ENCODE results near the gene DCTN2. TPM values are rescaled to one million over a fixed set of nuclear protein-coding genes. Genes with fewer than 3 reads are reported as not detected.
A peak's percentile ranks its signal among the peaks of the same experiment; 100 is the strongest.
"Not testable (repeated sequence)": the region's sequence is repeated elsewhere in the genome, so short reads cannot be mapped to it uniquely, and the experiment has no call there.

The DCTN2 gene
- total and polyA plus RNA-seq, 4 experiments from 2014 or later = 67.4 to 86.2 (median 70.0) TPM

GRCh38 chr12:57517187-57517586 is 29.8 kb downstream of the DCTN2 start:
- H3K4me3 Mint-ChIP-seq = peak overlapping the region in 1 of 8 donors; percentile 62
- ChIA-PET CTCF (ENCODE audit: partially characterized antibody) (interaction anchor here (1.0 to 2.4 kb wide), 3 partner anchors 40 to 59 kb away, joined by 3 to 11 read pairs (median 3); no protein-coding TSS in a partner anchor), POLR2A (ENCODE audit: partially characterized antibody) (interaction anchor here (1.0 to 3.7 kb wide), 3 partner anchors 16 to 40 kb away, joined by 3 to 12 read pairs (median 10); partner anchors contain the start of gene ARHGAP9)
- Histone ChIP-seq H3K4me1 (ENCODE audit: insufficient read depth, low read length) (peaks cover 41% of the 10 kb centered on the region), H3K27ac (ENCODE audit: low read depth, low read length) (no peak overlapping the region), H3K36me3 (ENCODE audit: insufficient read depth, low read length) (peaks cover 51% of the 10 kb centered on the region), H3K9me3 (ENCODE audit: control insufficient read depth in 1 of 2, low read length in 2 of 2) (no peaks in the 10 kb centered on the region), H3K27me3 (ENCODE audit: insufficient read depth, low read length) (no peaks in the 10 kb centered on the region), H3K4me3 (ENCODE audit: low read length in 2 of 2) (no peak overlapping the region)
- peak overlapping the region in 5 of 7 donors; percentile 43 to 99 (median 65) for H3K27ac Mint-ChIP-seq
- H3K36me3 Mint-ChIP-seq = peaks cover 46 to 72% of the 10 kb centered on the region in 2 donors
- H3K4me1 Mint-ChIP-seq = peaks cover 21 to 52% (median 30%) of the 10 kb centered on the region in 4 donors
- intact Hi-C loops (cut with micrococcal nuclease) = no loop called here
- peaks cover 0 to 2% of the 10 kb centered on the region in 2 donors for H3K27me3 Mint-ChIP-seq
- H3K9me3 Mint-ChIP-seq = peaks cover 0 to 3% (median 0%) of the 10 kb centered on the region in 8 donors
- no peak for DNase-seq

GRCh38 chr12:57516617-57517153 is 30.3 kb downstream of the DCTN2 start:
- Histone ChIP-seq H3K36me3 (ENCODE audit: insufficient read depth, low read length) (peaks cover 56% of the 10 kb centered on the region), H3K27me3 (ENCODE audit: insufficient read depth, low read length) (no peaks in the 10 kb centered on the region), H3K4me3 (ENCODE audit: low read length in 2 of 2) (no peak overlapping the region), H3K27ac (ENCODE audit: low read depth, low read length) (no peak overlapping the region), H3K4me1 (ENCODE audit: insufficient read depth, low read length) (peaks cover 36% of the 10 kb centered on the region), H3K9me3 (ENCODE audit: control insufficient read depth in 1 of 2, low read length in 2 of 2) (no peaks in the 10 kb centered on the region)
- ChIA-PET CTCF (ENCODE audit: partially characterized antibody) (interaction anchor here (1.1 to 2.4 kb wide), 4 partner anchors 17 to 58 kb away, joined by 3 to 11 read pairs (median 3); no protein-coding TSS in a partner anchor), POLR2A (ENCODE audit: partially characterized antibody) (interaction anchor here (1.0 to 3.7 kb wide), 3 partner anchors 15 to 40 kb away, joined by 3 to 12 read pairs (median 10); partner anchors contain the start of gene ARHGAP9)
- H3K27me3 Mint-ChIP-seq = no peaks in the 10 kb centered on the region
- intact Hi-C loops (cut with micrococcal nuclease) = no loop called here
- peaks cover 18 to 47% (median 26%) of the 10 kb centered on the region in 4 donors for H3K4me1 Mint-ChIP-seq
- peak overlapping the region in 1 of 8 donors; percentile 17 for H3K4me3 Mint-ChIP-seq
- peak overlapping the region in 4 of 7 donors; percentile 43 to 99 (median 67) for H3K27ac Mint-ChIP-seq
- H3K9me3 Mint-ChIP-seq = peaks cover 0 to 3% (median 0%) of the 10 kb centered on the region in 8 donors
- H3K36me3 Mint-ChIP-seq = peaks cover 51 to 73% of the 10 kb centered on the region in 2 donors
- DNase-seq = no peak

- H3K36me3 Mint-ChIP-seq = peaks cover 54 to 78% of the 10 kb centered on the region in 2 donors
- intact Hi-C loops (cut with micrococcal nuclease) = no loop called here
Observed at GRCh38 chr12:57515934-57516541, 31.0 kb downstream of the DCTN2 start.

DNA sequence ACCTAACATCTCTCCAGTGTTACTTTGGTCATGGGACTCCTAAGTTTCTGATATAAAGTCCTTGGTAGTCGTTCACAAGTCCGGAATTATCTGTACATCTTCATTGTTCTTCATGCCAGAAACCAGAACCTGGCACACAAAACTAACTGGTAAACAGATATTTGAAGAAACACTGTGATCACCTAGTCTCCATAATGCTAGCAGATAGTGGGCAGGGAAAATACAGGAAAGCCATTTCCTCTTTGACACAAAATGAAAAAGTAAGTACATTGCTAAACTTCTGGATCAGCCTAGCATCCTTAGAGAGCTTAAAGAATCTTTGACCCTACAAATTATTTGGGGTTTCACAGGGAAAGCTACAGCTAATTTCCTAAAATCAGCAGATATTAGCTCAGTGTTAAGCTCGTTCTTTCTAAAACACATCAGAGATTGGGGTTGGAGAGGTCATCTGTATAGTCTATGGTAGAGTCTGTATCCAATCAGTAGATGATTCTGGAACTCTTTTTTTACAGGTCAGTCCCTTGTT is 31.5 kb downstream of the DCTN2 start:
- Mint-ChIP-seq H3K4me3 (no peak overlapping the region), H3K36me3 (peaks cover 54 to 79% of the 10 kb centered on the region in 2 donors), H3K9me3 (no peaks in the 10 kb centered on the region), H3K4me1 (peaks cover 14 to 34% (median 20%) of the 10 kb centered on the region in 4 donors), H3K27me3 (no peaks in the 10 kb centered on the region), H3K27ac (peak overlapping the region in 3 of 7 donors; percentile 13 to 99 (median 17))
- H3K9me3 ChIP-seq (ENCODE audit: control insufficient read depth in 1 of 2, low read length in 2 of 2) = no peaks in the 10 kb centered on the region
- peaks cover 27% of the 10 kb centered on the region for H3K4me1 ChIP-seq (ENCODE audit: insufficient read depth, low read length)
- peaks cover 61% of the 10 kb centered on the region for H3K36me3 ChIP-seq (ENCODE audit: insufficient read depth, low read length)
- no peaks in the 10 kb centered on the region for H3K27me3 ChIP-seq (ENCODE audit: insufficient read depth, low read length)
- no peak overlapping the region for H3K27ac ChIP-seq (ENCODE audit: low read depth, low read length)
- CTCF ChIA-PET (ENCODE audit: partially characterized antibody) = interaction anchor here (0.5 to 1.8 kb wide), 4 partner anchors 16 to 57 kb away, joined by 3 to 12 read pairs (median 4); no protein-coding TSS in a partner anchor
- intact Hi-C loops (cut with micrococcal nuclease) = no loop called here
- POLR2A ChIA-PET (ENCODE audit: partially characterized antibody) = interaction anchor here (1.4 to 3.7 kb wide), 3 partner anchors 32 to 38 kb away, joined by 4 to 12 read pairs (median 10); partner anchors contain the start of genes ARHGAP9 and DCTN2
- H3K4me3 ChIP-seq (ENCODE audit: low read length in 2 of 2) = no peak overlapping the region
- DNase-seq = no peak

More at GRCh38 chr12:57515934-57516541, 31.0 kb downstream of the DCTN2 start:
- Histone ChIP-seq H3K36me3 (ENCODE audit: insufficient read depth, low read length) (peaks cover 61% of the 10 kb centered on the region), H3K27ac (ENCODE audit: low read depth, low read length) (no peak overlapping the region), H3K4me1 (ENCODE audit: insufficient read depth, low read length) (peaks cover 30% of the 10 kb centered on the region), H3K4me3 (ENCODE audit: low read length in 2 of 2) (no peak overlapping the region), H3K27me3 (ENCODE audit: insufficient read depth, low read length) (no peaks in the 10 kb centered on the region), H3K9me3 (ENCODE audit: control insufficient read depth in 1 of 2, low read length in 2 of 2) (no peaks in the 10 kb centered on the region)
- ChIA-PET POLR2A (ENCODE audit: partially characterized antibody) (interaction anchor here (1.0 to 3.7 kb wide), 4 partner anchors 15 to 39 kb away, joined by 3 to 12 read pairs (median 7); partner anchors contain the start of genes ARHGAP9 and DCTN2), CTCF (ENCODE audit: partially characterized antibody) (interaction anchor here (0.5 to 2.4 kb wide), 5 partner anchors 16 to 57 kb away, joined by 3 to 11 read pairs (median 3); no protein-coding TSS in a partner anchor)
- no peaks in the 10 kb centered on the region for H3K9me3 Mint-ChIP-seq
- peaks cover 14 to 40% (median 21%) of the 10 kb centered on the region in 4 donors for H3K4me1 Mint-ChIP-seq
- no peaks in the 10 kb centered on the region for H3K27me3 Mint-ChIP-seq
- no peak for DNase-seq
- H3K27ac Mint-ChIP-seq = peak overlapping the region in 4 of 7 donors; percentile 61 to 99 (median 66)
- peak overlapping the region in 1 of 8 donors; percentile 17 for H3K4me3 Mint-ChIP-seq

DNA sequence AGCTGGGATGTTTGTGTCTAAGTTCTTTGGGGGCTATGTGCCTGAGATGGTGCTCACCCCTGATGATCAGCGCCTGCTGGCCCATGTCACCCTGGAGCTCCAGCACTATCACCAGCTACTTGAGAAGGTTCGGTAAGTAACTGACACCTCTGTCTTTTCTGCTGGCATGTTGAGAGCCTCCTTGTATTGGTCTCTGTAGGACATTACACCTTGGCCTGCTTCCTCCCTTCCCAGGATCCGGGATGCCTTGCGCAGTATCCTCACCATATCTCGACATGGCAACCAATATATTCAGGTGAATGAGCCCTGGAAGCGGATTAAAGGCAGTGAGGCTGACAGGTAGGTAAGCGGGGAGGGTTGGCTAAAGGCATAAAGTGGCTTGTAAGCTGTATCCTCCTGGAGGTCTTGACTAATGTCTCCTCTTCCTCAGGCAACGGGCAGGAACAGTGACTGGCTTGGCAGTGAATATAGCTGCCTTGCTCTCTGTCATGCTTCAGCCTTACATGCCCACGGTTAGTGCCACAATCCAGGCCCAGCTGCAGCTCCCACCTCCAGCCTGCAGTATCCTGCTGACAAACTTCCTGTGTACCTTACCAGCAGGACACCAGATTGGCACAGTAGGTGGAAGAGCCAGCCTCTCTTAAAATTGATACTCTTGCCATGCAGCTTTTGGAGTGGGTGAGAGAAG is 32.1 kb downstream of the DCTN2 start:
- H3K36me3 Mint-ChIP-seq = peaks cover 54 to 75% of the 10 kb centered on the region in 2 donors
- H3K9me3 Mint-ChIP-seq = no peaks in the 10 kb centered on the region
- POLR2A ChIA-PET (ENCODE audit: partially characterized antibody) = interaction anchor here (0.9 to 3.7 kb wide), 4 partner anchors 32 to 38 kb away, joined by 3 to 12 read pairs (median 7); partner anchors contain the start of genes ARHGAP9 and DCTN2
- no peak for DNase-seq
- H3K27ac Mint-ChIP-seq = peak overlapping the region in 3 of 7 donors; percentile 13 to 99 (median 36)
- H3K27me3 Mint-ChIP-seq = no peaks in the 10 kb centered on the region
- CTCF ChIA-PET (ENCODE audit: partially characterized antibody) = interaction anchor here (1.8 kb wide), 1 partner anchor 56 kb away, joined by 12 read pairs; no protein-coding TSS in a partner anchor
- Histone ChIP-seq H3K36me3 (ENCODE audit: insufficient read depth, low read length) (peaks cover 62% of the 10 kb centered on the region), H3K4me3 (ENCODE audit: low read length in 2 of 2) (no peak overlapping the region), H3K27me3 (ENCODE audit: insufficient read depth, low read length) (no peaks in the 10 kb centered on the region), H3K9me3 (ENCODE audit: control insufficient read depth in 1 of 2, low read length in 2 of 2) (no peaks in the 10 kb centered on the region), H3K27ac (ENCODE audit: low read depth, low read length) (no peak overlapping the region), H3K4me1 (ENCODE audit: insufficient read depth, low read length) (peaks cover 27% of the 10 kb centered on the region)
- peaks cover 12 to 28% (median 19%) of the 10 kb centered on the region in 4 donors for H3K4me1 Mint-ChIP-seq
- H3K4me3 Mint-ChIP-seq = no peak overlapping the region
- intact Hi-C loops (cut with micrococcal nuclease) = no loop called here

GRCh38 chr12:57514246-57514645 is 32.7 kb downstream of the DCTN2 start:
- H3K4me3 Mint-ChIP-seq; H3K4me3 ChIP-seq (ENCODE audit: low read length in 2 of 2); H3K27ac ChIP-seq (ENCODE audit: low read depth, low read length); H3K27me3 Mint-ChIP-seq; H3K9me3 ChIP-seq (ENCODE audit: control insufficient read depth in 1 of 2, low read length in 2 of 2); H3K27me3 ChIP-seq (ENCODE audit: insufficient read depth, low read length); intact Hi-C loops (cut with micrococcal nuclease); DNase-seq; H3K9me3 Mint-ChIP-seq: not testable (repeated sequence)
- H3K36me3 ChIP-seq (ENCODE audit: insufficient read depth, low read length) = peaks cover 67% of the 10 kb centered on the region
- peaks cover 21% of the 10 kb centered on the region for H3K4me1 ChIP-seq (ENCODE audit: insufficient read depth, low read length)
- POLR2A ChIA-PET (ENCODE audit: partially characterized antibody) = interaction anchor here (0.8 to 3.7 kb wide), 3 partner anchors 34 to 55 kb away, joined by 3 to 12 read pairs (median 3); partner anchors contain the start of genes ARHGAP9 and GLI1
- CTCF ChIA-PET (ENCODE audit: partially characterized antibody) = interaction anchor here (1.2 to 1.8 kb wide), 3 partner anchors 37 to 82 kb away, joined by 3 to 12 read pairs (median 3); no protein-coding TSS in a partner anchor
- Mint-ChIP-seq H3K36me3 (peaks cover 58 to 75% of the 10 kb centered on the region in 2 donors), H3K27ac (peak overlapping the region in 1 of 7 donors; percentile 36), H3K4me1 (peaks cover 10 to 22% (median 15%) of the 10 kb centered on the region in 4 donors)

Measured in CD4-positive, alpha-beta memory T cell (primary cell).